Activated CD8-positive, alpha-beta memory T cell treated with anti-CD3 and anti-CD28 coated beads for 1 hour (primary cell): ENCODE results near the gene KIAA0586.
"Not testable (repeated sequence)": the region's sequence is repeated elsewhere in the genome, so short reads cannot be mapped to it uniquely, and the experiment has no call there.

Experiments
- DNase-seq, 2 donors: peaks; one replicate each; pipeline ENCODE4 v3.0.0-alpha.2; 2020; ENCODE audit warnings: low read depth in 1 of 2; ENCODE audit errors: extremely low read depth in 1 of 2

Gene KIAA0586

DNA sequence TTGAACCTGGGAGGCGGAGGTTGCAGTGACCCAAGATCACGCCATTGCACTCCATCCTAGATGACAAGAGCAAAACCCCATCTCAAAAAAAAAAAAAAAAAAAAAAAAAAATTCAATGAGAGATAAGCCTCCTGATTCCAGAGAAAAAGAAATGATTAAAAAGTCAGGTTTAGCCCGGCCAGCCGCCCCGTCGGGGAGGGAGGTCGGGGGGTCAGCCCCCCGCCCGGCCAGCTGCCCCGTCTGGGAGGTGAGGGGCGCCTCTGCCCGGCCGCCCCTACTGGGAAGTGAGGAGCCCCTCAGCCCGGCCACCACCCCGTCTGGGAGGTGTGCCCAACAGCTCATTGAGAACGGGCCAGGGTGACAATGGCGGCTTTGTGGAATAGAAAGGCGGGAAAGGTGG lies 160.8 kb downstream of the KIAA0586 start:
- DNase-seq: not testable (repeated sequence)

DNA sequence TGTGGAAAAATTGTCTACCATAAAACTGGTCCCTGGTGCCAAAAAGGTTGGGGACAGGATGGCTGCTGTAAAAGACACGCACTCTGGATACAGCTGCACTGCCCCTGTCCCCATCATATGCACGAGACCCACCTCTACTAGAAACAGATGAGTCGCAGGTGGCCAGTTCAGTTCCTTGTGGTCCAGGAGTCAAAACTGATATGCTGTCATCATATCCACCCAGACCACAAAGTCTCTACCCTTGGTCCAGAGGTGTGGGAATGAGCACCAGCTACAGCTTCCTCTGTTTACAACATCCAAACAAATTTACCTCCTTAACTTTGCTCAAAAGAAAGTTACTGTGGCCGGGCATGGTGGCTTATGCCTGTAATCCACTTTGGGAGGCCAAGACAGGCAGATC lies 166.5 kb downstream of the KIAA0586 start:
- DNase-seq: no peak

DNA sequence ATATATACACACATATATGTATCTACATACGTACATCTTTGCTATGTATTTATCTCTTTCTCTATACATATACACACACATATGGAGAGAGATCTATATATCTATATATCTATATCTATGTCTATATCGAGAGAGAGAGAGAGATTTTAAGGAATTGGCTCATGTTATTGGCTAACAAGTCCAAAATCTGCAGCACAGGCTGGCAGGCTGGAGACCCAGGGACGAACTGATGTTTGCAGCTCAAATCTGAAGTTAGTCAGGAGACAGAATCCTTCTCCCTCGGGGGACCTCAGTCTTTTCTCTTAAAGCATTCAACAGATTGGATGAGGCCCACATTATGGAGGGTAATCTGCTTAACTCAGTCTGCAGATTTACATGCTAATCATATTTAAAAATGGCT lies 169.5 kb downstream of the KIAA0586 start:
- DNase-seq: no peak

DNA sequence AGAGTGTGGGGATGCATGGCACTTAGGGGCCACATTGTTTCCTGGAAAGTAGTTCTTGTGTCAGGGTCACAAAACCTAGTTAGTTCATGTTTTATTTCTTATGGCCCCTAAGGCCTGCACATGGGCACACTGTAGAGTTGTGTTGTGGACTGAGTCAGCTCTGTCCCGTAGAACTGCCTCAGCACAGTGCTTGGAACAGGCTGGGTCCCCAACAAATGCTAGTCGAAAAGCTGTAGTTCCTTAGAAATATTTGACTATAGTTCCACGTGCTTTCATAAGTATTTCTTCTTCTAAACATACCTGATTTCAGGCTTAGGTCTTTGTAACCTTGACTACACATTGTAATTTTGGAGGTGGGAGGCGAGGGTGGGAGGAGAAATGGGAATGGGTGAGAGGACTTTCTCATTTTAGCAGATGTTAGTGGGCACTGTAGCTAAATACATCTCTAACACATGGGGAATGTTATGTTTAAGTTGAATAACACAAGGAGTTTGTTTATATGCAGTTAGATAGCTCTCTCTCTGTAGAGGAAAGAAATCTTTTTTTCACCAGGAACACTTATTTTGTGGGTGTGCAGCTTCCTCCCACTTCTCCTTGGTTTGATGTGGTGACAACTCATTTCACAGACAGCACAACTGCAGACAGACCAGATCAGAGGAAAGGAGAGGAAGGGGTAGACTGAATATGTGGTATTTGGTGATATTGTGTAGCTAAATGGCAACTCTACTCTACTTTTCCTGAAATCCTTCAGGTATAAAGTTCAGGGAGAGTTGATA lies 170.7 kb downstream of the KIAA0586 start:
- DNase-seq: no peak

DNA sequence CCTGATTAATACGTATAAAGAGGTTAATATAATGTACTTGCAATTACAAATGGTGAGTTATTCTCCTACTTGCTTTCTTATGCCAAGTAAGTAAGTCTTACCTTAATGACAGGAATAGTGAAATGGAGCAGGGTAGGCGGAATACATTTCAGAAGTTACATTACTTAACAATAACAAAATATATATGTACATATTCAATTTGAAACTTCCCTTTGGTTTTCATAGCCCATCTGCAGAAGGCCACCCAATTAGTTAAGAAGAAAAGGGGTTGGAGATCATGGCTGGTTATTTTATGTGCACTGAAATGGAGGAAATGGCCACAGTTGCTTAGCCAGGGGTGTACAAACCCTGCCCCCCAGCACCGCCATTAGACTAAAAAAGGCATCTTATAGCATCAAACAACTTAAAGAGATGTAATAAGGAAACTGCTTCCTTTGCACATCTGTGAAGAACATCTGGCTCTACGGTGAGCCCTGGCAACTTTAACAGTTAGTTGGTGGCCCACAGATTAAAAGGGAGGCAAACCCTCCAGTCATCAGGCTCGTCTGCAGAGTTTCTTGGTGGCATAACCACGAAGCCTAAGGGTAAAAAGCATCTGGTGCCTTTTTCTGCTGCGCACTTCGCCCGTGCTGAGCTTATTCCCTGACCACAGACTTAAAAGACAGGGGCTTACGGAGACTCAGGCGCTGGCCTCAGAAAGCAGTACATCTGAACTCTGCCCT lies 171.4 kb downstream of the KIAA0586 start:
- DNase-seq: no peak

DNA sequence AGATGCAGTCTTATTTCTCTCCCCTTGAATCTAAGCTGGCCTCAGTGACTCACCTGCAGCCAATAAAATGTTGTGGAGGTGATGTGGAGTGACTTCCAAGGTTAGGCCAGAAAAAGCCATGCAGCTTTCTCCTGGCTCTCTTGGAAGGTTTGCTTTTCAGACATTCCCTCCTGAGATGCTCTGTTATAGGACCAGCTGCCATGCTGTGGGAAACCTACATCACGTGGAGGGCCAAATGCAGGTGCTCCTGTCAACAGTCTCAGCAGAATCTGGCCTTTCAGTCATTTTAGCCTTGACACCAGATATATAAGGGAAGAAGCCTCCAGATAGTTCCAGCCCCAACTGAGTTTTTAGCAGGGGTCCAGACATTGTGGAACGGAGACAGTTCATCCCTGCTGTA lies 172.2 kb downstream of the KIAA0586 start:
- DNase-seq: no peak
